Lower leg skin (tissue), 3 donors: ENCODE data around the gene DSCAML1.

Experiments
- CTCF ChIP-seq, 3 donors: fragments of 450-650 bp; IDR thresholded peaks; one replicate each; pipeline ENCODE4 v1.5.1; 2016; ENCODE audit warnings: antibody characterized with exemption in 3 of 3, mild to moderate bottlenecking in 3 of 3, moderate library complexity in 2 of 3
- POLR2A ChIP-seq, 2 donors: fragments of 450-650 bp; IDR thresholded peaks; one replicate each; pipeline ENCODE4 v1.6.1; 2016 to 2017; ENCODE audit warnings: antibody characterized with exemption in 2 of 2, mild to moderate bottlenecking in 1 of 2, moderate library complexity in 1 of 2

- TF ChIP-seq CTCF (IDR thresholded peaks at IDR 0.05) (no peak), POLR2A (IDR thresholded peaks at IDR 0.05) (no peak)
Measured at GRCh38 chr11:117676501-117676900, 120.5 kb downstream of the DSCAML1 start.
